Colonic mucosa (tissue), 4 donors: Measurements from ENCODE around the gene OLIG2. TPM values are rescaled to one million over a fixed set of nuclear protein-coding genes. Genes with fewer than 3 reads are reported as not detected.

Experiments
- DNase-seq: peaks from one replicate; pipeline ENCODE4 v3.0.0-alpha.2; 2020
- H3K27ac ChIP-seq: fragments of 200-600 bp; one replicate; pipeline ENCODE4 v1.8.0; 2021
- H3K27me3 ChIP-seq: fragments of 200-600 bp; one replicate; pipeline ENCODE4 v1.8.0; 2021
- H3K36me3 ChIP-seq: fragments of 200-600 bp; one replicate; pipeline ENCODE4 v1.8.0; 2021
- H3K4me1 ChIP-seq: fragments of 200-600 bp; one replicate; pipeline ENCODE4 v1.8.0; 2021; ENCODE audit warnings: mild to moderate bottlenecking
- H3K4me3 ChIP-seq: fragments of 200-600 bp; one replicate; pipeline ENCODE4 v1.8.0; 2021
- H3K9ac ChIP-seq, 2 donors: one replicate each; pipeline ENCODE4 v1.7.0; 2013; ENCODE audit warnings: control low read depth in 2 of 2, low read depth in 2 of 2, low read length in 2 of 2
- H3K9me3 ChIP-seq: fragments of 200-600 bp; one replicate; pipeline ENCODE4 v1.8.0; 2021
- intact Hi-C: fragments of 100-400 bp; cut with DNase I; formaldehyde crosslinking; loops from one replicate; pipeline ENCODE4 v1.14.1; 2022
- total RNA-seq, 2 donors: library from RNA; stranded (reverse); fragmentation: NEBNext Ultra II Directional in 1 of 2; extraction: Animal tissue kit (Norgen Biotek cat#: 25700) in 1 of 2; gene quantifications; one replicate each; pipeline ENCODE4 v1.2.1, GENCODE V29; 2021
- TF ChIP-seq, protein P1 (sequence below): fragments of 200-600 bp; IDR thresholded peaks from one replicate; pipeline ENCODE4 v1.8.0; 2022; ENCODE audit warnings: antibody characterized with exemption, mild to moderate bottlenecking
- donor health status: healthy.
- donor health status: DM: no; HTN: no; CAD: no.
- donor health status: DM: no; HTN: no; CAD: no.

The OLIG2 gene
- total RNA-seq, 2 donors from 2014 or later: not detected

DNA sequence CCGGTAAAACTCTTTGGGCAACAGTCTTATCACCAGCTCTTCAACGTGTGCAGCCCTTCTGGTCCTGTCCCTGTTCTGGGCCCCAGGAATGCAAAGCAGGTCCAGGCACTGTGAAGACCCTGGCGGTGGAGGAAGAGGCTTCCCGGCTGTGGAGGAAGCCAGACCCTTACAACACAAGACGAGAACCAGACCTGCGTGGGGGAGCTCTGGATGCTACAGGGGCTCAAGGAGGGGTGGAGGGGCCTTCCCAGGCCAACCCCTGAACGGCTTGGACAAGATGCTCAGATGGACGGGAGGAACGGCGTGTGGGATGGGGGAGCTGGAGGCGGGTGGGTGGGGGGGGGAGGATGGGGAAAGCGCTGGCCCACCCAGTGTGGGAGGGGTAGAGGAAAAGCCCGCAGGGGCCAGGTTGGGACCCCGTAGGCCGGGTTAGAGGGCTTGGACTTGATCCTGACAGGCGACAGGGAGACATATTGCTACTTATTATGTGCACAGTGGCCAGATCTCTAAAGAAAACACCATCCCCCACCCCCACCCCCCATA, 5.1 kb upstream of the OLIG2 start:
- DNase-seq: no peak

DNA sequence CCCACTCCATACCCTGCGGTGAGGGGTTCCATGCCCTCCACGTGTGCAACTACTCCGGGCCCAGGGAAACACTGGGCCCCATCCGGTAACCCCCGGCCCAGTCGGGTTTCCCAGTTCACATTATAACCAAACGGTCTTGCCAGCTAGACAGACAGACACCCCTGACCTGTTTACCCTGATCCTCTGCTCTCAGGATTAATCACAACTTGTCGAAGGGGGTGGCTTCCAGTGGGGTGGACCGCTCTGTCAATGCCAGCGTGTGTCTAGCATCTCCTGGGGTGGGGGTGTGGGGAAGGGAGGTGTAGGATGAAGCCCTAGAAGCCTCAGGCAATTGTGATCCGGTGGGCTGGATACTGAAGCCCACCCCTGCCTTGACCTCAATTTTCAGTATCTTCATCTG, 4.6 kb upstream of the OLIG2 start:
- no peaks in the 10 kb centered on the region for H3K4me1 ChIP-seq
- intact Hi-C loops: no loop called here
- H3K9me3 ChIP-seq: no peaks in the 10 kb centered on the region
- TF ChIP-seq, protein P1, sequence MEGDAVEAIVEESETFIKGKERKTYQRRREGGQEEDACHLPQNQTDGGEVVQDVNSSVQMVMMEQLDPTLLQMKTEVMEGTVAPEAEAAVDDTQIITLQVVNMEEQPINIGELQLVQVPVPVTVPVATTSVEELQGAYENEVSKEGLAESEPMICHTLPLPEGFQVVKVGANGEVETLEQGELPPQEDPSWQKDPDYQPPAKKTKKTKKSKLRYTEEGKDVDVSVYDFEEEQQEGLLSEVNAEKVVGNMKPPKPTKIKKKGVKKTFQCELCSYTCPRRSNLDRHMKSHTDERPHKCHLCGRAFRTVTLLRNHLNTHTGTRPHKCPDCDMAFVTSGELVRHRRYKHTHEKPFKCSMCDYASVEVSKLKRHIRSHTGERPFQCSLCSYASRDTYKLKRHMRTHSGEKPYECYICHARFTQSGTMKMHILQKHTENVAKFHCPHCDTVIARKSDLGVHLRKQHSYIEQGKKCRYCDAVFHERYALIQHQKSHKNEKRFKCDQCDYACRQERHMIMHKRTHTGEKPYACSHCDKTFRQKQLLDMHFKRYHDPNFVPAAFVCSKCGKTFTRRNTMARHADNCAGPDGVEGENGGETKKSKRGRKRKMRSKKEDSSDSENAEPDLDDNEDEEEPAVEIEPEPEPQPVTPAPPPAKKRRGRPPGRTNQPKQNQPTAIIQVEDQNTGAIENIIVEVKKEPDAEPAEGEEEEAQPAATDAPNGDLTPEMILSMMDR: no peak
- H3K27me3 ChIP-seq: peaks cover 78% of the 10 kb centered on the region
- no peak for DNase-seq
- H3K9ac ChIP-seq: no peak overlapping the region
- H3K4me3 ChIP-seq: no peak overlapping the region
- H3K27ac ChIP-seq: no peak overlapping the region
- H3K36me3 ChIP-seq: no peaks in the 10 kb centered on the region

More for the DNA sequence above, 5.1 kb upstream of the OLIG2 start:
- H3K4me3 ChIP-seq: no peak overlapping the region
- no peak overlapping the region for H3K27ac ChIP-seq
- H3K36me3 ChIP-seq: no peaks in the 10 kb centered on the region
- TF ChIP-seq, protein P1: no peak
- peaks cover 72% of the 10 kb centered on the region for H3K27me3 ChIP-seq
- H3K9ac ChIP-seq: no peak overlapping the region
- intact Hi-C loops: no loop called here
- no peaks in the 10 kb centered on the region for H3K9me3 ChIP-seq
- H3K4me1 ChIP-seq: no peaks in the 10 kb centered on the region

DNA sequence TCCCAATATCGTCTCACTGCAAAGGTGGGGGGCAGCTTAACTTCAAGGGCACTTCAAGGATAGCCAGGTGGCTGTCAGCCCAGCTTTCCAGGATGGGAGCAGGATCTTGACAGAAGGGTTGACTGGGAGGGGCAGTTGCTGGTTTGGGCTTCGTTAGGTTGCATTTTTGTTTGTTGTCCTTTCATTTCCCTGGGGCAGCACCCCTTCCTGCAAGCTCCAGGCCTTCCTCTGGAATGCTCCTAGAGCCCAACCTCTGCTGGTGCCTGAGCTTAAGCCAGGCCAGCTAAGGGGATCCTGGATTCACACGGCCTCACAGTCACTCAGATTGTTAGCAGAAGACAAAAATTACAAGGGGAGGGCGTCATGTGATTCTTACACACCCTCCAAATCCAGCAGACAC, 4.1 kb upstream of the OLIG2 start:
- H3K4me3 ChIP-seq: no peak overlapping the region
- H3K4me1 ChIP-seq: no peaks in the 10 kb centered on the region
- peaks cover 80% of the 10 kb centered on the region for H3K27me3 ChIP-seq
- H3K27ac ChIP-seq: no peak overlapping the region
- no peaks in the 10 kb centered on the region for H3K36me3 ChIP-seq
- no peak overlapping the region for H3K9ac ChIP-seq
- DNase-seq: no peak
- intact Hi-C loops: no loop called here
- TF ChIP-seq, protein P1: no peak
- H3K9me3 ChIP-seq: no peaks in the 10 kb centered on the region

DNA sequence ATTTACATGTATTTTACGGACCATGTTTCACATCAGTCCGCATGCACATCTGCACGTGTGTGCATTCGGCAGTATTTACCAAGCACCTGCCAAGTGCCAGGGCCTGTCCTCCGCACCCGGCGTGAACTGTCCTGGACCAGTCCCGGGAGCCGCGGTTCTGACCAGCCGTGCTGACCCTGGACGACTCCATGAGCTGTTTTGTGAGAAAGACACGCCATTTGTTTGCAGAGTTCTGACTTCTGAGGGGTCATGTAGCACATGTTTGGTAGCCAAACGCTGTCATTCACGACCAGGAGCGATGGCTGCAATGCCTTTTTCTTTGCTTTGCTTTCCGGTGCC, 3.3 kb upstream of the OLIG2 start:
- DNase-seq: no peak
- Histone ChIP-seq H3K27me3 (peaks cover 88% of the 10 kb centered on the region), H3K27ac (no peak overlapping the region), H3K36me3 (no peaks in the 10 kb centered on the region), H3K9me3 (no peaks in the 10 kb centered on the region), H3K9ac (no peak overlapping the region), H3K4me3 (no peak overlapping the region), H3K4me1 (no peaks in the 10 kb centered on the region)
- TF ChIP-seq, protein P1: no peak
- intact Hi-C loops: no loop called here

DNA sequence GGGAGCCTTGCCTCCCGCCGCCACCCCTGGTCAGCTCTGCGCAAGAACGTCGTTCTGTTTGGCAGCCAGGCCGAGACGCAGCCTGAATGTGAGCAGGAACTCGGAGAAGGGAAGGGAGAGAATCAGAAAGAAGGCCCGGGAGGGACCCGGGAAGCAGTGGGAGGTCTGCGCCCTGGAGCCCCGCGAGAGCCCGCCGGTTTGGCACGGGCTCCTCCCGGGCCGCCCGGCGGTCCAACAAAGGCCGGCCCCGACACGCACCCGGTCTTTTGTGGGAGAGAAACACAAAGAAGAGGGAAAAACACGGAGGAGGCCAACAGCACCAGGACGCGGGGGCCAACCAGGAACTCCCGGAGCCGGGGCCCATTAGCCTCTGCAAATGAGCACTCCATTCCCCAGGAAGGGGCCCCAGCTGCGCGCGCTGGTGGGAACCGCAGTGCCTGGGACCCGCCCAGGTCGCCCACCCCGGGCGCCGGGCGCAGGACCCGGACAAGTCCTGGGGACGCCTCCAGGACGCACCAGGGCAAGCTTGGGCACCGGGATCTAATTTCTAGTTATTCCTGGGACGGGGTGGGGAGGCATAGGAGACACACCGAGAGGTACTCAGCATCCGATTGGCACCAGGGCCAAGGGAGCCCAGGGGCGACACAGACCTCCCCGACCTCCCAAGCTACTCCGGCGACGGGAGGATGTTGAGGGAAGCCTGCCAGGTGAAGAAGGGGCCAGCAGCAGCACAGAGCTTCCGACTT, 2.7 kb upstream of the OLIG2 start:
- TF ChIP-seq, protein P1: no peak
- H3K27ac ChIP-seq: no peak overlapping the region
- H3K36me3 ChIP-seq: no peaks in the 10 kb centered on the region
- no peaks in the 10 kb centered on the region for H3K9me3 ChIP-seq
- no peaks in the 10 kb centered on the region for H3K4me1 ChIP-seq
- no peak overlapping the region for H3K9ac ChIP-seq
- H3K4me3 ChIP-seq: no peak overlapping the region
- DNase-seq: no peak
- peaks cover 94% of the 10 kb centered on the region for H3K27me3 ChIP-seq
- intact Hi-C loops: no loop called here
